NCI-H774 (cell line): ENCODE data around the gene NTM.

Experiments
- DNase-seq: peaks from one replicate; lab custom pipeline; 2025; lab: John Stamatoyannopoulos, UW

The NTM gene

GRCh38 chr11:131865860-131866259 is 495.4 kb downstream of the NTM start:
- no peak for DNase-seq

- DNase-seq = no peak
Measured at GRCh38 chr11:131866535-131867400, 496.4 kb downstream of the NTM start.

GRCh38 chr11:131867457-131868257 is 497.2 kb downstream of the NTM start:
- peak; percentile 80 for DNase-seq

- DNase-seq = no peak
Measured at GRCh38 chr11:131868629-131869507, 498.5 kb downstream of the NTM start.

GRCh38 chr11:131870305-131870704 is 499.9 kb downstream of the NTM start:
- no peak for DNase-seq

- DNase-seq = no peak
Measured at GRCh38 chr11:131871006-131871405, 500.6 kb downstream of the NTM start.

GRCh38 chr11:131874070-131874469 is 503.7 kb downstream of the NTM start:
- no peak for DNase-seq

GRCh38 chr11:131875611-131876010 is 505.2 kb downstream of the NTM start:
- DNase-seq = no peak

GRCh38 chr11:131877246-131877942 is 507.0 kb downstream of the NTM start:
- no peak for DNase-seq

GRCh38 chr11:131880316-131880715 is 509.9 kb downstream of the NTM start:
- DNase-seq = no peak

- no peak for DNase-seq
Measured at GRCh38 chr11:131880976-131881375, 510.6 kb downstream of the NTM start.

GRCh38 chr11:131883332-131883731 is 512.9 kb downstream of the NTM start:
- no peak for DNase-seq

- no peak for DNase-seq
Measured at GRCh38 chr11:131884461-131885073, 514.2 kb downstream of the NTM start.

- DNase-seq = no peak
Measured at GRCh38 chr11:131885431-131885830, 515.0 kb downstream of the NTM start.

GRCh38 chr11:131886201-131886600 is 515.8 kb downstream of the NTM start:
- no peak for DNase-seq

GRCh38 chr11:131888230-131888855 is 517.9 kb downstream of the NTM start:
- no peak for DNase-seq

GRCh38 chr11:131889146-131889577 is 518.7 kb downstream of the NTM start:
- DNase-seq = peak; percentile 59

GRCh38 chr11:131889760-131890581 is 519.6 kb downstream of the NTM start:
- DNase-seq = no peak

GRCh38 chr11:131893103-131893890 is 522.9 kb downstream of the NTM start:
- DNase-seq = no peak
